Activated CD4-positive, alpha-beta T cell treated with anti-CD3 and anti-CD28 coated beads for 1 hour (primary cell): Measurements from ENCODE around the gene PLEK.
"Not testable (repeated sequence)": the region's sequence is repeated elsewhere in the genome, so short reads cannot be mapped to it uniquely, and the experiment has no call there.

ENCODE experiments used
- DNase-seq: peaks from one replicate; pipeline ENCODE4 v3.0.0-alpha.2; 2020

Gene PLEK, protein sequence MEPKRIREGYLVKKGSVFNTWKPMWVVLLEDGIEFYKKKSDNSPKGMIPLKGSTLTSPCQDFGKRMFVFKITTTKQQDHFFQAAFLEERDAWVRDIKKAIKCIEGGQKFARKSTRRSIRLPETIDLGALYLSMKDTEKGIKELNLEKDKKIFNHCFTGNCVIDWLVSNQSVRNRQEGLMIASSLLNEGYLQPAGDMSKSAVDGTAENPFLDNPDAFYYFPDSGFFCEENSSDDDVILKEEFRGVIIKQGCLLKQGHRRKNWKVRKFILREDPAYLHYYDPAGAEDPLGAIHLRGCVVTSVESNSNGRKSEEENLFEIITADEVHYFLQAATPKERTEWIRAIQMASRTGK

DNA sequence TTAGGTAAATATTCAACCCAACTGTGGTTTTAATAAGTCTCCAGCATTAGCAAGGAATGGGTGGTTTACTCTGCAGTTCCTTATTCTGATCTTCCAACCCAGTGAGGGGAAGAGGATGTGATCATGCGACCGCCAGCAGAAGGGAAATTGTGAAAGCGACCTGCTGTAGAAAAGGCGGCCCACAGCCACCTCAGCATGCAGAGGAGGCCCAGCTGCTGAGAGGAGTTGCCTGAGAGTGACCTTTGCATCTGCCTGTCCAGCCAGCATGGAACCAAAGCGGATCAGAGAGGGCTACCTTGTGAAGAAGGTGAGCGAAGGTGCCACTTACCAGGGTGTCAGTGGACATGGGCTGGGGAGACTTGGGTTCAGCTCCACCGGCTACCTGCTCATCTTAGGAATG is at the start of gene PLEK:
Gene PLEK, plus strand, starts transcription at position 196 of the 400 bp plus-strand sequence. Its CDS starts 70 bp downstream, at position 266.
- no peak for DNase-seq

GRCh38 chr2:68316111-68316510 is 49.0 kb upstream of the PLEK start:
- DNase-seq: no peak

GRCh38 chr2:68317971-68318913 is 46.8 kb upstream of the PLEK start:
- no peak for DNase-seq

GRCh38 chr2:68318914-68319397 is 46.1 kb upstream of the PLEK start:
- DNase-seq: no peak

DNA sequence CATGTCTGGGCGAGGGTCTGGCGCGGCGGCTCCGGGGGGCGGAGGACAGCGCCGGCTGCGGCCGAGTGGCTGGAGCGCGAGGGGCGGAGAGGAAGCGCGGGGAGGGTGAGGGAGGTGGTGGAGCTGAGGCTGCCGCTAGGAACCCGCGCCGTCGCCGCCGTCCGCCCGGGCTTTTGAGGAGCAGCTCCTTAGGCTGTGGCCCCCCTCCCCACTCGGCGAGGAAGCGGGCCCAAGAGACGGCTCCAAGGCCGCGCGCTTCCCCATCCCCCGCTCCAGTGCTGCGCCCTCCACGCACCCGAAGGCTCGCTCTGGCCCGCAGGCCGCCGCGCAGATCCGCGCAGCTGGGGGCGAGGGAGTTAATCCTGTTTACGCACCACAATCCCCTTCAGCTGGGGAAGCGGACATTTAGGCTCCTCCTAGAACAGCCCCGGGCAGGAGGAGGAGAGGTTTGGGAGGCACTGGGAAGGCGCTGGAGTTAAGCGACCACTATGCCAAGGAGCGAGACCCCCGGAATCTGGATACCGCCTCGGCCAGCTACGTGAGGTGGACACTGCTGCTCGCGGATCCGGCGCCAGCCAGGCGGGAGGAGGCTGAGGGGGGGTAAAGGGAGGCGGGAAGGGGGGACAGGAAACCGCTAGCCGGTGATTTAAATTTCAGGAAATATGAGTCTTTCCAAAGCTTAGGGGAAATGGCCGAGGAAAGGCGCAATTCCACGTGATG is 45.5 kb upstream of the PLEK start, which contains the start of gene CNRIP1:
Gene CNRIP1, minus strand, starts transcription at position 552 of the 720 bp plus-strand sequence. Its CDS starts 549 bp downstream, at position 3.
- DNase-seq: no peak

DNA sequence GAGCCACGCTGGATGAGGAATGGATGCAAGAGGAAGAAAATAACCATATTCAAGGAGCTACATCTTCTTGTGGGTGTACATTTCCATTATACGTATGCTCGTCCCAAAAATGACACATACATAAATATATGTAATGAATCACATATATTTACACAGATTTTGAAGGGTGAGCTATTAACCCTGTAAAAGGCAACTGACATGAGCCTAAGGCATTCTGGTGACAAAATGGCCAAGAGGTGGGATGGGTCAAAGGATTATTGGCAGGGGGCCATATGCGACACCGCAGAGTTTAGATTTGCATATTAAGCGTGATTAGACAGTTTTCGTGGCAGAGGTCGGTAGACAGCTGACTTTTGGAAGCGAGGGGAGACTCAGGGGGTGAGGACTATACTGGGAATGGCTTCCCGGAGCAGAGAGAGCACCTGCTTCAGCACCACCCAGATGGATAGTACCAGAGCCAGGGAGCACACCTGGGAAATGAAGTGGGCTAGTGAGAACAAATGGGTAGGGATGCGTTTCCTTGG is 44.9 kb upstream of the PLEK start:
- DNase-seq: no peak

- DNase-seq: no peak
Observed at GRCh38 chr2:68325056-68325455, 40.0 kb upstream of the PLEK start.

GRCh38 chr2:68328901-68329300 is 36.2 kb upstream of the PLEK start:
- no peak for DNase-seq

GRCh38 chr2:68330691-68331090 is 34.4 kb upstream of the PLEK start:
- DNase-seq: no peak

DNA sequence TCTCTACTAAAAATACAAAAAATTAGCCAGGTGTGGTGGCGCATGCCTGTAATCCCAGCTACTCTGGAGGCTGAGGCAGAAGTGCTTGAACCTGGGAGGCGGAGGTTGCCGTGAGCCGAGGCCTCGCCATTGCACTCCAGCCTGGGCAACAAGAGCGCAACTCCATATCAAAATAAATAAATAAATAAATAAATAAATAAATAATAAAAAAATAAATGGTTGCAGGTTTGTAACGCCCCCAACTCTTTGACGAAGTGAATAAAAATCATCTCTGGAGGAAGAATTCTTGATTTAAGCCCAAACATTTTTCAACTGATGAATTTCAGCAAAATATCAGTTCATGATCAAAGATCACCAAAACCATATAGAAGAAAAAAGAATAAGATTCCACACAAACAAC is 32.1 kb upstream of the PLEK start:
- DNase-seq: no peak

DNA sequence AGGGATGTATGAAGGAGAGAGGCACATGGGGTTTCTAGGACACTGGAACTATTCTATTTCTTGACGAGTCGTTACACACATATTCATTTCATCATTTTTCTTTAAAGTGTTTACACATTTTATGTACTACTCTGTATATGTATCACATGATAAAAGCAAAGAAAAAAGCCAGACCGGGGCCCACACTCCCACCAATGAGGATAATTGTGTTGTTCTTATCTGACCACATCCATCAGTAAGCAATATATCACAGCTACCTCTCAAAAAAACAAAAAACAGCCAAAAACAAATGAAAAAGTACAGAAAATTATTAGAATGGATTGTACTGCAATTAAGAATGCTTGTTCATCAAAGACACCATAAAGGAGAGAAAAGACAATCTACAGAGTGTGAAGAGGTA is 31.2 kb upstream of the PLEK start:
- no peak for DNase-seq

GRCh38 chr2:68336192-68336591 is 28.9 kb upstream of the PLEK start:
- DNase-seq: no peak

DNA sequence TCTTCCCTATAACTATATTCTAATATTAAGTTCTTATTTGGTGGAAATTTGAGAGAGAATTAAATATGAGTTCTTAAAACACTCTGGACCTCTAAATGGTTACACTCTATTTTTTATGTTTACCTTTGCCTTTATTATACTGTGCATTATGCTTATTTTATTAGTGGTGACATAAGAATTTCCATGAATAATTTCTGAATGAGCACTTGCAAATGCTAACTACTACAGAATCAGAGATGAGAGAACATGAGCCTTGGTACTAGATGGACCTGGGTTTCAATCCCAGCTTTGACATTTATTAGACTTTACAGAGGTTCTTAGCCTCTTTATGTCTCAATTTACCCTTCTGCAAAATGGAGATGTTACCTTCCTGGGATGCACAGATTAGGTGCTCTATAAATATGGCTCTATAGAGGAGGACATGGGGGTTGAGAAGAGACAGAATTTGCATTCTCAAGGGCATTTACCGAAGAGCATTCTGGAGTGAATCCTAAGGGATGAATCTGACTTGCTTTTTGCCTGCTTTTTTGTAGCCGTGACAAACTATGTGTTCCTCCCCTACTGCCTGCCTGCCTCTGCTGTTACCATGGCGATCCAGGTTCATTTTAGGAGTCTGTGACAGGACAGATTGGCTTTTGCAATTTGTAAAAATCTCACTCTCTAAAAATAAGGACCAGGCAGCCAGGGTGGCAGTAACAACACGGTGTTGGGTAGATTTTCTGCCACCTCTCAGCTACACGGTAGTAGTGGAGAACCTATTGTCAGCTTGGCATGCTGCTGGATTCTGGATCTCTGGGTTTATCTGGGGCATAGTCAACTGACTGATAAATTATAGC is 24.6 kb upstream of the PLEK start:
- no peak for DNase-seq

DNA sequence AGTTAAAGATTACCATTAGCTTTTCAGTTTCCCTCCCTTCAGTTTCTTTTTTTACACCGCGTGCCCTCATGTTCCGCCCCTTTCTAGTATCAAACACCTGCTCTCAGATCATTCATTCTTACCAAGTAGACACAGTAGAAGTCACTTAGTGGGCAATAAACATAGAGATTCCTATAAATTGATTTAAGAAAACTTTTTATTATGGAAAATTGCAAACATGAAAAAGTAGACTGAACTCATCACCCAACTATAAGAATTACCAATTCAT is 24.1 kb upstream of the PLEK start:
- no peak for DNase-seq

DNA sequence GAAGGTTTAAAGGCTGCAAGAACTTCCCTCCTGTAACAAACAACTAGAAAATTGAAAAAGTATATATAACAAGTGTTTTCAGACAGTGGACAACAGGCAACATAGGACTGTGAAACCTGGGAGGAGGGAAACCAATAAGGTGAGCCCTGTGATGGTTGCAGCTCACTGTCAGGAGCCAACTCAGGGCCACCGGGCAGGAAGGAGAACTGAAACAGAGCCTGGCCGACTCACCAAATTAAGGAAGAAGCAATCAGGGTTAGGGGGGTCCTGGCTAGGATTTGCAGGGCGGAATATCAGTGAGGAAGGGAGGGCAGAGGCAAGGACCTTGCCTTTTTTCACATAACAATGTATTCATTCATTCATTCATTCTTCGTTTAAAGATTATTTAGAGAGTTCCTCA is 23.5 kb upstream of the PLEK start:
- DNase-seq: no peak

GRCh38 chr2:68342470-68342869 is 22.6 kb upstream of the PLEK start:
- no peak for DNase-seq

GRCh38 chr2:68344031-68344430 is 21.1 kb upstream of the PLEK start:
- DNase-seq: no peak

GRCh38 chr2:68345129-68345875 is 19.8 kb upstream of the PLEK start:
- DNase-seq: no peak

DNA sequence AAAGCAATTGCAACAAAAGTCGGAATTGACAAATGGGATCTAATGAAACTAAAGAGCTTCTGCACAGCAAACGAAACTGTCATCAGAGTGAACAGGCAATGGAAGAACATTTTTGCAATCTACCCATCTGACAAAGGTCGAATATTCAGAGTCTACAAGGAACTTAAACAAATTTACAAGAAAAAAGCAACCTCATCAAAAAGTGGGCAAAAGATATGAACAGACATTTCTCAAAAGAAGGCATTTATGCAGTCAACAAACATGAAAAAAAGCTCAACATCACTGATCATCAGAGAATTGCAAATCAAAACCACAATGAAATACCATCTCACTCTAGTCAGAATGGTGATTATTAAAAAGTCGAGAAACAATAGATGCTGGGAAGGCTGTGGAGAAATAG is 16.0 kb upstream of the PLEK start:
- not testable (repeated sequence) for DNase-seq

DNA sequence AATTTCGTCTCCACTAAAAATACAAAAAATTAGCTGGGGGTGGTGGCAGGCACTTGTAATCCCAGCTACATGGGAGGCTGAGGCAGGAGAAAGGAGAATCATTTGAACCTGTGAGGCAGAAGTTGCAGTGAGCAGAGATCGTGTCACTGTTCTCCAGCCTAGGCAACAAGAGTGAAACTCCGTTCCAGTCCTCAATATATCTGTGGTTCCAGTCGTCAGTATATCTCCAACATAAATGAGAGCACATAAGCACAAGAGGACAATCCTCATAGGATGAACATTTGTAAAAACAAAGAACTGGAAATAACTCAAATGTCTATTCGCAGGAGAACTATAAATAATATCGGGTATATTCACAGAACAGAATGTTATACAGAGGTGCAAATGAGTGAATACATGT is 13.1 kb upstream of the PLEK start:
- DNase-seq: no peak

DNA sequence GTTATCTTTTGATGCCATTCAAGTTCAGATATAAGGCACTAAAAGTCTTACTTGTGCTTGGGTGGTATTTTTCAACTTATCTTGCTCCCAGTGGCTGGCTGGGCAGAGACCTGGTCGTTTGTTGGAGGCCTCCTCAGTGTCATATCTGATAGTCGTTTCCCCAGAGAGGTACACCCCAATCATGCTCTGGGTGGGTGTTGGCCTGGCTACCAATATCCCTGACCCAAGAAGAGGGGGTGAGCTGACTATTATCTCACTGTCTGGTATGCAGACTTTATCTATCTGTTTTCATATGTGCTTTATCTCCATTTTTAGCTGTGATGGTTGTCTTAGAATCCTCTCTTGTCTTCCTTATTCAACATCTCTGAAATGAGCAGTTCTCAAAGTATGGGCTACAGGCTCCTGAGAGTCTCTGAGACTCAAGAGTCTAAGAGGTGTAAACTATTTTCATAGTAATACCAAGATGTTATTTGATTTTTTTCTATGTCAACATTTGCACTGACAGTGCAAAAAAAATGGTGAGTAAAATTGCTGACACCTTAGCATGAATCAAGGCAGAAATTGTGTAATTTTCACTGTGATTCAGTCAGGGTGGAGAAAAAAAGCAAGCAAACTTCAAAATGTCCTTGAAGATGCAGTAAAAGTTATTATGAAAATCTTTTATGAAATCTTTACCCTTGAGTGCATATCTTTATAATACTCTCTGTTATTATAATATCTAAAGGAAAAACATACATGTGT is 12.3 kb upstream of the PLEK start:
- no peak for DNase-seq
